ENCODE results near the gene GAMT.
A peak's percentile ranks its signal among the peaks of the same experiment; 100 is the strongest.

GAMT gene

GRCh38 chr19:1438035-1438932 lies 36.9 kb upstream of the GAMT start, which contains the start of gene RPS15:
Gene RPS15 (plus strand): TSS chr19:1438396. CDS start chr19:1438426, 30 bp downstream.
- no peak for TF ChIP-seq EZH2 (optimal IDR thresholded peaks at IDR 0.05; ENCODE audit: low read depth, low read length)
- TF ChIP-seq CTCF (IDR thresholded peaks at IDR 0.05; ENCODE audit: low read length) = peak; percentile 98
- H3K9ac ChIP-seq (ENCODE audit: low read length) = peak within 1 kb of the TSS; percentile 93
- no peaks in the 10 kb centered on the region for H3K27me3 ChIP-seq (replicated peaks; ENCODE audit: insufficient read depth, low read length)
- H3K9me3 ChIP-seq (replicated peaks; ENCODE audit: insufficient read depth, low read length) = no peaks in the 10 kb centered on the region
- peaks cover 67% of the 10 kb centered on the region for H3F3A ChIP-seq (ENCODE audit: insufficient read depth, low read length)
- H3K4me2 ChIP-seq (ENCODE audit: low read depth, low read length) = peak within 1 kb of the TSS; percentile 56
- H3K4me3 ChIP-seq (ENCODE audit: low read length) = peak within 1 kb of the TSS; percentile 78
- H4K20me1 ChIP-seq (ENCODE audit: insufficient read depth, low read length) = peaks cover 22% of the 10 kb centered on the region
- peaks cover 42% of the 10 kb centered on the region for H3K79me2 ChIP-seq (ENCODE audit: low read length)
- H3K4me1 ChIP-seq (ENCODE audit: low read length) = peaks cover 36% of the 10 kb centered on the region
- H2AFZ ChIP-seq (ENCODE audit: low read length) = peak within 1 kb of the TSS; percentile 20; the same call in 1 of the 2 replicates
- peaks cover 14% of the 10 kb centered on the region for H3K36me3 ChIP-seq (replicated peaks; ENCODE audit: insufficient read depth, low read length)
- peak within 1 kb of the TSS; percentile 58; the same call in 1 of the 2 replicates for H3K27ac ChIP-seq (ENCODE audit: low read length)
- no peaks in the 10 kb centered on the region for H3K9me2 ChIP-seq (replicated peaks; ENCODE audit: insufficient read depth, low read length)
- DNase-seq = peak; percentile 98

- Histone ChIP-seq H3K79me2 (ENCODE audit: low read length) (peaks cover 48% of the 10 kb centered on the region), H3K9me3 (replicated peaks; ENCODE audit: insufficient read depth, low read length) (no peaks in the 10 kb centered on the region), H3K4me1 (ENCODE audit: low read length) (peaks cover 31% of the 10 kb centered on the region), H3K9me2 (replicated peaks; ENCODE audit: insufficient read depth, low read length) (no peaks in the 10 kb centered on the region), H3K36me3 (replicated peaks; ENCODE audit: insufficient read depth, low read length) (peaks cover 14% of the 10 kb centered on the region), H3K9ac (ENCODE audit: low read length) (no peak overlapping the region), H4K20me1 (ENCODE audit: insufficient read depth, low read length) (peaks cover 22% of the 10 kb centered on the region), H3K27ac (ENCODE audit: low read length) (no peak overlapping the region), H2AFZ (ENCODE audit: low read length) (no peak overlapping the region), H3K4me3 (ENCODE audit: low read length) (no peak overlapping the region; the same call in 1 of the 2 replicates), H3F3A (ENCODE audit: insufficient read depth, low read length) (peaks cover 60% of the 10 kb centered on the region), H3K4me2 (ENCODE audit: low read depth, low read length) (peak overlapping the region; percentile 49), H3K27me3 (replicated peaks; ENCODE audit: insufficient read depth, low read length) (no peaks in the 10 kb centered on the region)
- TF ChIP-seq EZH2phosphoT487 (IDR thresholded peaks at IDR 0.05; ENCODE audit: low read length) (no peak), EZH2 (optimal IDR thresholded peaks at IDR 0.05; ENCODE audit: low read depth, low read length) (no peak), CTCF (IDR thresholded peaks at IDR 0.05; ENCODE audit: low read length) (no peak)
- DNase-seq = no peak
Observed at GRCh38 chr19:1437609-1438008, 36.3 kb upstream of the GAMT start.

- no peak for TF ChIP-seq EZH2 (optimal IDR thresholded peaks at IDR 0.05; ENCODE audit: low read depth, low read length)
- no peak for TF ChIP-seq EZH2phosphoT487 (IDR thresholded peaks at IDR 0.05; ENCODE audit: low read length)
- TF ChIP-seq CTCF (IDR thresholded peaks at IDR 0.05; ENCODE audit: low read length) = no peak
- Histone ChIP-seq H2AFZ (ENCODE audit: low read length) (no peak overlapping the region), H3K79me2 (ENCODE audit: low read length) (peaks cover 50% of the 10 kb centered on the region), H3F3A (ENCODE audit: insufficient read depth, low read length) (peaks cover 39% of the 10 kb centered on the region), H3K9ac (ENCODE audit: low read length) (no peak overlapping the region), H3K27me3 (replicated peaks; ENCODE audit: insufficient read depth, low read length) (no peaks in the 10 kb centered on the region), H3K4me3 (ENCODE audit: low read length) (no peak overlapping the region), H3K36me3 (replicated peaks; ENCODE audit: insufficient read depth, low read length) (peaks cover 6% of the 10 kb centered on the region), H3K4me1 (ENCODE audit: low read length) (peaks cover 15% of the 10 kb centered on the region), H3K9me2 (replicated peaks; ENCODE audit: insufficient read depth, low read length) (no peaks in the 10 kb centered on the region), H3K4me2 (ENCODE audit: low read depth, low read length) (no peak overlapping the region), H4K20me1 (ENCODE audit: insufficient read depth, low read length) (peaks cover 14% of the 10 kb centered on the region), H3K9me3 (replicated peaks; ENCODE audit: insufficient read depth, low read length) (no peaks in the 10 kb centered on the region), H3K27ac (ENCODE audit: low read length) (no peak overlapping the region)
- no peak for DNase-seq
Observed at GRCh38 chr19:1435378-1435989, 34.1 kb upstream of the GAMT start.

Measured in MM.1S (cell line).